HepG2 (cell line): ENCODE data around the gene RNASE7. TPM values are rescaled to one million over a fixed set of nuclear protein-coding genes. Genes with fewer than 3 reads are reported as not detected.

ENCODE experiments used
- BCL3 ChIP-seq: sonication (generic); formaldehyde crosslinking; IDR thresholded peaks from 2 replicates; pipeline ENCODE4 v1.5.1; 2020; ENCODE audit warnings: mild to moderate bottlenecking, missing genetic modification reagents, moderate library complexity
- CEBPG ChIP-seq: IDR thresholded peaks from 2 replicates; pipeline ENCODE4 v1.6.1; 2016
- EP300 ChIP-seq, 3 experiments: sonication (generic) in 1 of 3; formaldehyde crosslinking in 1 of 3; IDR thresholded peaks; 2 replicates each; pipeline versions ENCODE4 v1.5.1 to v1.6.1; 2011 to 2020; ENCODE audit warnings: low read depth in 2 of 3, low read length in 2 of 3, borderline replicate concordance in 1 of 3, improper control_type of control experiment in 1 of 3, mild to moderate bottlenecking in 1 of 3, missing genetic modification reagents in 1 of 3, moderate library complexity in 1 of 3
- GATA4 ChIP-seq: sonication (generic); IDR thresholded peaks from 2 replicates; pipeline ENCODE4 v1.6.1; 2016; ENCODE audit warnings: antibody characterized with exemption, low read depth, borderline replicate concordance
- GMEB2 ChIP-seq: IDR thresholded peaks from 2 replicates; pipeline ENCODE4 v1.6.1; 2016; ENCODE audit warnings: missing biosample characterization, missing genetic modification reagents, low read depth
- HMG20A ChIP-seq: IDR thresholded peaks from 2 replicates; pipeline ENCODE4 v1.6.1; 2016; ENCODE audit warnings: borderline replicate concordance
- HNF4A ChIP-seq: sonication (generic); formaldehyde crosslinking; IDR thresholded peaks from 2 replicates; pipeline ENCODE4 v1.4.0; 2020; ENCODE audit warnings: missing genetic modification reagents
- ISL2 ChIP-seq: sonication (generic); formaldehyde crosslinking; IDR thresholded peaks from 2 replicates; pipeline ENCODE4 v1.5.0; 2020; ENCODE audit warnings: missing genetic modification reagents
- KMT2A ChIP-seq: sonication (generic); formaldehyde crosslinking; IDR thresholded peaks from 2 replicates; pipeline ENCODE4 v1.4.0; 2020; ENCODE audit warnings: missing genetic modification reagents
- MEF2D ChIP-seq: sonication (generic); formaldehyde crosslinking; IDR thresholded peaks from 2 replicates; pipeline ENCODE4 v1.5.1; 2020; ENCODE audit warnings: mild to moderate bottlenecking, missing genetic modification reagents
- MEIS2 ChIP-seq: sonication (generic); formaldehyde crosslinking; IDR thresholded peaks from 2 replicates; pipeline ENCODE4 v1.9.0; 2021; ENCODE audit warnings: mild to moderate bottlenecking, missing genetic modification reagents
- NFATC3 ChIP-seq: sonication (generic); formaldehyde crosslinking; IDR thresholded peaks from 2 replicates; pipeline ENCODE4 v1.5.1; 2020; ENCODE audit warnings: mild to moderate bottlenecking, missing genetic modification reagents
- PAWR ChIP-seq: sonication (generic); formaldehyde crosslinking; IDR thresholded peaks from 2 replicates; pipeline ENCODE4 v1.4.0; 2020; ENCODE audit warnings: missing genetic modification reagents, mild to moderate bottlenecking, borderline replicate concordance
- POLR2A ChIP-seq, 2 experiments: IDR thresholded peaks; 2 replicates each; pipeline ENCODE4 v1.6.1; 2011; ENCODE audit warnings: low read depth in 2 of 2, low read length in 2 of 2, mild to moderate bottlenecking in 1 of 2, moderate library complexity in 1 of 2; ENCODE audit not compliant: insufficient read depth in 1 of 2
- RELA ChIP-seq: sonication (generic); formaldehyde crosslinking; IDR thresholded peaks from 2 replicates; pipeline ENCODE4 v1.4.0; 2020; ENCODE audit warnings: missing genetic modification reagents
- SALL2 ChIP-seq: sonication (generic); formaldehyde crosslinking; IDR thresholded peaks from 2 replicates; pipeline ENCODE4 v1.8.1; 2023; ENCODE audit warnings: mild to moderate bottlenecking, missing genetic modification reagents, inconsistent platforms
- TFE3 ChIP-seq: IDR thresholded peaks from 2 replicates; pipeline ENCODE4 v1.6.1; 2016
- ZBTB7B ChIP-seq: sonication (generic); formaldehyde crosslinking; IDR thresholded peaks from 2 replicates; pipeline ENCODE4 v1.4.0; 2020; ENCODE audit warnings: missing genetic modification reagents
- ZEB1 ChIP-seq: IDR thresholded peaks from 2 replicates; pipeline ENCODE4 v1.6.1; 2012; ENCODE audit warnings: mild to moderate bottlenecking, low read depth, inconsistent platforms; ENCODE audit not compliant: insufficient replicate concordance
- ZNF556 ChIP-seq: sonication (generic); formaldehyde crosslinking; IDR thresholded peaks from 2 replicates; pipeline ENCODE4 v1.4.0; 2020; ENCODE audit warnings: mild to moderate bottlenecking, missing genetic modification reagents, borderline replicate concordance
- ZNF574 ChIP-seq: sonication (generic); formaldehyde crosslinking; IDR thresholded peaks from 2 replicates; pipeline ENCODE4 v1.4.0; 2020; ENCODE audit warnings: missing genetic modification reagents
- ZNF788 ChIP-seq: sonication (generic); formaldehyde crosslinking; IDR thresholded peaks from 2 replicates; pipeline ENCODE4 v1.5.0; 2020; ENCODE audit warnings: mild to moderate bottlenecking, missing genetic modification reagents, borderline replicate concordance
- ZNF883 ChIP-seq: sonication (generic); formaldehyde crosslinking; IDR thresholded peaks from 2 replicates; pipeline ENCODE4 v1.5.1; 2020; ENCODE audit warnings: mild to moderate bottlenecking, missing genetic modification reagents; ENCODE audit errors: not compliant biosample characterization
- polyA plus RNA-seq, 8 experiments: library from polyadenylated mRNA; depleted of rRNA in 3 of 8; stranded (reverse) in 7 of 8; unstranded in 1 of 8; fragments of >200 nt; fragmentation: Illumina TruSeq in 4 of 8; extraction: Trizol in 4 of 8; gene quantifications; 2 replicates each; pipeline versions ENCODE4 v1.2.1 to v1.2.3, GENCODE V29; 2011 to 2016; ENCODE audit warnings: low read depth in 4 of 8, missing spikeins in 1 of 8, mixed read lengths in 1 of 8; ENCODE audit not compliant: insufficient read depth in 1 of 8
- total RNA-seq, 5 experiments: library from RNA; depleted of rRNA; stranded (reverse); fragments of >200 nt; fragmentation: Illumina TruSeq; extraction: Trizol; gene quantifications; 2 replicates each; pipeline ENCODE4 v1.2.3, GENCODE V29; 2016; ENCODE audit warnings: low read depth in 1 of 5

RNASE7 gene
- total and polyA plus RNA-seq, 2 of the 13 experiments (the other 11 are each of a cell fraction or from before 2014, with no cell fraction given), result 0.04 TPM; not detected in 1

- TF ChIP-seq ZNF883 (CRISPR knock-in tag) (peak; percentile 55), EP300 (IDR thresholded peaks at IDR 0.05; ENCODE audit: low read depth in 2 of 2, low read length in 2 of 2) (peak in 1 of 2 experiments; percentile 88; a peak in 2 of 4 replicates), EP300 (CRISPR knock-in tag; IDR thresholded peaks at IDR 0.05; ENCODE audit: borderline replicate concordance) (peak; percentile 54; the same call in 1 of the 2 replicates), SALL2 (CRISPR knock-in tag) (peak; percentile 58; the same call in 1 of the 2 replicates), POLR2A (IDR thresholded peaks at IDR 0.05; ENCODE audit: insufficient read depth in 1 of 2, low read depth in 2 of 2, low read length in 2 of 2) (peak; percentile 33 to 77; a peak in 3 of 4 replicates), GATA4 (0 out of 2 replicates have a peak, but pooled peaks have one; percentile 30), ZBTB7B (CRISPR knock-in tag) (peak; percentile 73; the same call in 1 of the 2 replicates), NFATC3 (CRISPR knock-in tag) (0 out of 2 replicates have a peak, but pooled peaks have one; percentile 75), ZNF788 (peak; percentile 88; the same call in 1 of the 2 replicates), HNF4A (CRISPR knock-in tag) (peak; percentile 89), PAWR (CRISPR knock-in tag) (peak; percentile 59; the same call in 1 of the 2 replicates), TFE3 (CRISPR knock-in tag) (peak; percentile 67; the same call in 1 of the 2 replicates), CEBPG (CRISPR knock-in tag) (peak; percentile 61), ISL2 (CRISPR knock-in tag) (peak; percentile 77), MEF2D (CRISPR knock-in tag) (peak; percentile 89), ZEB1 (no peak), MEIS2 (CRISPR knock-in tag) (peak; percentile 85), HMG20A (CRISPR knock-in tag) (peak; percentile 75; the same call in 1 of the 2 replicates), ZNF556 (peak; percentile 89), RELA (CRISPR knock-in tag) (peak; percentile 58; the same call in 1 of the 2 replicates), ZNF574 (CRISPR knock-in tag) (peak; percentile 83), GMEB2 (CRISPR knock-in tag) (no peak), BCL3 (CRISPR knock-in tag) (0 out of 2 replicates have a peak, but pooled peaks have one; percentile 58), KMT2A (CRISPR knock-in tag) (0 out of 2 replicates have a peak, but pooled peaks have one; percentile 39)
Measured at GRCh38 chr14:21055432-21056117, 13.4 kb downstream of the RNASE7 start (continued).
